Suprapubic skin (tissue), 4 donors: Measurements from ENCODE around the gene OR6C76. TPM values are rescaled to one million over a fixed set of nuclear protein-coding genes. Genes with fewer than 3 reads are reported as not detected.

ENCODE experiments used
- DNase-seq, 2 donors: peaks; one replicate each; pipeline ENCODE4 v3.0.0-alpha.2; 2019; ENCODE audit warnings: low spot score in 2 of 2
- H3K27ac ChIP-seq: fragments of 200-600 bp; sonication (generic); one replicate; pipeline ENCODE4 v1.5.1; 2019
- H3K27me3 ChIP-seq: fragments of 200-600 bp; sonication (generic); one replicate; pipeline ENCODE4 v1.5.1; 2019
- H3K36me3 ChIP-seq: fragments of 200-600 bp; sonication (generic); one replicate; pipeline ENCODE4 v1.5.1; 2019
- H3K4me1 ChIP-seq: fragments of 200-600 bp; sonication (generic); one replicate; pipeline ENCODE4 v1.5.1; 2019
- H3K4me3 ChIP-seq: fragments of 200-600 bp; sonication (generic); one replicate; pipeline ENCODE4 v1.5.1; 2019; ENCODE audit warnings: mild to moderate bottlenecking
- H3K9me3 ChIP-seq: fragments of 200-600 bp; sonication (generic); one replicate; pipeline ENCODE4 v1.5.1; 2019
- CTCF ChIP-seq, 2 donors: fragments of 200-600 bp in 1 of 2; fragments of 450-650 bp in 1 of 2; sonication (generic) in 1 of 2; IDR thresholded peaks; one replicate each; pipeline ENCODE4 v1.5.1; 2016 to 2019; ENCODE audit warnings: antibody characterized with exemption in 2 of 2, mild to moderate bottlenecking in 1 of 2, moderate library complexity in 1 of 2
- EP300 ChIP-seq: sonication (generic); formaldehyde crosslinking; IDR thresholded peaks from one replicate; pipeline ENCODE4 v1.6.1; 2017; ENCODE audit warnings: antibody characterized with exemption
- POLR2A ChIP-seq, 2 donors: fragments of 450-650 bp; IDR thresholded peaks; one replicate each; pipeline ENCODE4 v1.6.1; 2017; ENCODE audit warnings: antibody characterized with exemption in 2 of 2, mild to moderate bottlenecking in 2 of 2, moderate library complexity in 2 of 2
- POLR2AphosphoS5 ChIP-seq, 3 donors: sonication (generic); formaldehyde crosslinking; IDR thresholded peaks; one replicate each; pipeline ENCODE4 v1.6.1; 2017; ENCODE audit warnings: antibody characterized with exemption in 3 of 3
- WGBS: methylation state at CpG from one replicate; pipeline ENCODE4 v1.1.5; 2018; 5-methylcytosine and 5-hydroxymethylcytosine counted together
- total RNA-seq, 4 donors: library from RNA; depleted of rRNA; stranded (reverse); fragments of >200 nt; gene quantifications; one replicate each; pipeline ENCODE4 v1.1.0, GENCODE V29; 2016

The OR6C76 gene
- total RNA-seq, 4 donors from 2014 or later: not detected

DNA sequence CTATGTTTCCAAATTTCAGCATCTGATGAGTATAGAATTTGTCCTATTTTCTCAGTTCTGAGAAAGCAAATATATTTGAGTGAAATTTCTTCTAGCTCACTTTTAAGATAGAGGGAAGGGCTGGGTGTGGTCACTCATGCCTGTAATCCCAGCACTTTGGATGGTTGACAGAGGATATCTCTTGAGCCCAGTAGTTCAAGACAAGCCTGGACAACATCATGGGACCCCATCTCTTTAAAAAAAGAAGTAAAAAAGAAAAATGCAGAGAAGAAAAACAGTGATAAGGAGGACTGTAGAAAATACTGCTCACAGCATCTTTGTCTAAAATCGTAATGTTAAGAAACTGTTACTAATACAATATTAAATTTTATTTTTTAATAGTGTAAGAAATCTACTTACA, 46.2 kb downstream of the OR6C76 start:
- 89% methylated on average over 1 of the region's 1 CpG for WGBS

More for the DNA sequence above, 46.2 kb downstream of the OR6C76 start:
- no peaks in the 10 kb centered on the region for H3K27me3 ChIP-seq
- H3K36me3 ChIP-seq: no peaks in the 10 kb centered on the region
- DNase-seq: no peak
- H3K4me1 ChIP-seq: no peaks in the 10 kb centered on the region
- H3K9me3 ChIP-seq: no peaks in the 10 kb centered on the region
- TF ChIP-seq EP300: no peak
- no peak for TF ChIP-seq CTCF (IDR thresholded peaks at IDR 0.05)
- no peak for TF ChIP-seq POLR2AphosphoS5 (IDR thresholded peaks at IDR 0.05)
- no peak for TF ChIP-seq POLR2A (IDR thresholded peaks at IDR 0.05)
- H3K27ac ChIP-seq: no peak overlapping the region
- H3K4me3 ChIP-seq: no peak overlapping the region

Other genes with a start within 250 kb of the OR6C76 start
- not detected for gene OR10A7, start 205.2 kb upstream of the OR6C76 start, total RNA-seq
- gene OR6C74, start 181.6 kb upstream of the OR6C76 start, total RNA-seq: not detected
- gene OR6C6, start 129.7 kb upstream of the OR6C76 start, total RNA-seq: not detected
- gene OR6C1, start 111.9 kb upstream of the OR6C76 start, total RNA-seq: not detected
- not detected for gene OR6C3, start 95.5 kb upstream of the OR6C76 start, total RNA-seq
- not detected for gene OR6C75, start 63.3 kb upstream of the OR6C76 start, total RNA-seq
- not detected for gene OR6C65, start 25.7 kb upstream of the OR6C76 start, total RNA-seq
- gene OR6C2, start 17.8 kb downstream of the OR6C76 start, total RNA-seq: 1 to 10 TPM in 1 of 4 donors, not detected in 3; 1.3 TPM
- not detected for gene OR6C70, start 43.9 kb downstream of the OR6C76 start, total RNA-seq
- gene OR6C68, start 66.1 kb downstream of the OR6C76 start, total RNA-seq: not detected
- not detected for gene OR6C4, start 123.3 kb downstream of the OR6C76 start, total RNA-seq
- not detected for gene OR2AP1, start 146.2 kb downstream of the OR6C76 start, total RNA-seq
- not detected for gene OR10P1, start 210.6 kb downstream of the OR6C76 start, total RNA-seq